Measurements from ENCODE around the gene VAV3. TPM values are rescaled to one million over a fixed set of nuclear protein-coding genes. Genes with fewer than 3 reads are reported as not detected.
A peak's percentile ranks its signal among the peaks of the same experiment; 100 is the strongest.

The VAV3 gene
- total RNA-seq, 2 donors from 2014 or later: 6.9 to 7.7 TPM

DNA sequence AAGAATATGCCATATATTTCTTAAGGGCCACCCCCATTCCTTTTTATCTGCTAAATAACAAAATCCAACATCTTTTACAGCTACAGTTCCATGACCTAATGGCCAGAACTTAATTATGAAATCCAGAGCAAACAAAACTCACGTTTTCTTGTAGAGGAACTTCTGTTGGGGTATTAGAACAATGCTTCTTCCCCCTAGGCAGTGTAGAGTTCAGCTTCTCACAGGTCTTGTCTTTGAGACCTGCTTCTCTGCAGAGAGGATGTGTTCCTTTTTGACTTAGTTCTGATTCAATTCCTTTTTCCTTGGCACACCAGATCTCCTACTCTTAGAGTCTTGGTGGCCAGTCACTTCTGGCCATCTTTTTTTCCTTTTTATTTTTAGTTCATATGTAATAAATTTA is 22.2 kb downstream of the VAV3 start:
- TF ChIP-seq, protein P1, sequence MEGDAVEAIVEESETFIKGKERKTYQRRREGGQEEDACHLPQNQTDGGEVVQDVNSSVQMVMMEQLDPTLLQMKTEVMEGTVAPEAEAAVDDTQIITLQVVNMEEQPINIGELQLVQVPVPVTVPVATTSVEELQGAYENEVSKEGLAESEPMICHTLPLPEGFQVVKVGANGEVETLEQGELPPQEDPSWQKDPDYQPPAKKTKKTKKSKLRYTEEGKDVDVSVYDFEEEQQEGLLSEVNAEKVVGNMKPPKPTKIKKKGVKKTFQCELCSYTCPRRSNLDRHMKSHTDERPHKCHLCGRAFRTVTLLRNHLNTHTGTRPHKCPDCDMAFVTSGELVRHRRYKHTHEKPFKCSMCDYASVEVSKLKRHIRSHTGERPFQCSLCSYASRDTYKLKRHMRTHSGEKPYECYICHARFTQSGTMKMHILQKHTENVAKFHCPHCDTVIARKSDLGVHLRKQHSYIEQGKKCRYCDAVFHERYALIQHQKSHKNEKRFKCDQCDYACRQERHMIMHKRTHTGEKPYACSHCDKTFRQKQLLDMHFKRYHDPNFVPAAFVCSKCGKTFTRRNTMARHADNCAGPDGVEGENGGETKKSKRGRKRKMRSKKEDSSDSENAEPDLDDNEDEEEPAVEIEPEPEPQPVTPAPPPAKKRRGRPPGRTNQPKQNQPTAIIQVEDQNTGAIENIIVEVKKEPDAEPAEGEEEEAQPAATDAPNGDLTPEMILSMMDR (IDR thresholded peaks at IDR 0.05): no peak
- Histone ChIP-seq H3K27ac (no peak overlapping the region), H3K36me3 (no peaks in the 10 kb centered on the region), H3K9me3 (no peaks in the 10 kb centered on the region), H3K27me3 (replicated peaks; ENCODE audit: insufficient read depth) (no peaks in the 10 kb centered on the region), H3K4me3 (no peak overlapping the region), H3K4me1 (ENCODE audit: control insufficient read depth in 1 of 2, low read depth in 2 of 2) (peaks cover 0 to 8% of the 10 kb centered on the region in 2 donors)
- no peak for ATAC-seq (ENCODE audit: insufficient number of reproducible peaks, low FRiP score, low read depth)
- DNase-seq (ENCODE audit: low spot score): no peak

DNA sequence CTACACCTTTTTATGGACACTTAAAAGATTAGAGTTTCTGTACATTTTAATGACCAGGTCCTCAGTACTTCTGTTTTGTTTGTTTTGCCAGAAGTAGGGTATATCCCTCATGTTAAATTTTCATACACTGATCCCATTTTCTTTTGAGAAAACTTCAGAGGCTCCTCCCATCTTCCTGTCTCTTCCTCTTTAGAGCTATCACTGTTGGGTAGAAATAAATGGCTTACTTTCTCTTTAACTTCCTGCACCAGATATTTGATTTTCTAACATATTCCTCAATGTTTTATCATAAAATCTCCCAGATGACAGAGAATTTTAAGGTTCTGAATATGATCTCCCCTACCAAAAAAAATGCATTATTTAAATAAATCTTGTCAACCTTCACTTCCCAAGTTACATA is 23.4 kb downstream of the VAV3 start:
- Histone ChIP-seq H3K27ac (no peak overlapping the region), H3K9me3 (no peaks in the 10 kb centered on the region), H3K4me1 (ENCODE audit: control insufficient read depth in 1 of 2, low read depth in 2 of 2) (peaks cover 0 to 8% of the 10 kb centered on the region in 2 donors), H3K27me3 (replicated peaks; ENCODE audit: insufficient read depth) (no peaks in the 10 kb centered on the region), H3K36me3 (no peaks in the 10 kb centered on the region), H3K4me3 (no peak overlapping the region)
- DNase-seq (ENCODE audit: low spot score) (no peak), ATAC-seq (ENCODE audit: insufficient number of reproducible peaks, low FRiP score, low read depth) (no peak)
- TF ChIP-seq, protein P1 (IDR thresholded peaks at IDR 0.05): no peak

DNA sequence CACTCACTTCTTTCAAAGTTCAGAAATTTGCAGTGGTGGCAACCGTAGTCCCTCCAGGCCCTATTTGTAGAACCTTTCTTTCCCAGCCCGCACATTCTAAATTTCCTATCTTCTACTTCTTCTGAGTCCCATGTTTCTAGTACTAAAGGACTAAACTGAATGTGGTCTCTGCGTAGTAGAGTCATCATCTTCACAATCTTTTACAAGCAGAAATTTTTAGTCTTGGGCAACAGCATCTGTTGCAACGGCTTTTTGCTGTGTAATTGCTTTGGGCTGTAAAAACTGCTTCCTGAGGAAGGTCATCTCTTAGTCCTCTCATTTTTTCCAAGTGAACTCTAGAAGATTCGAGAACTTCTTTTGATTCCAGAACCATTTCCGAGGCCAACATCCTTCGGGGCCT is 23.9 kb downstream of the VAV3 start:
- no peak for ATAC-seq (ENCODE audit: insufficient number of reproducible peaks, low FRiP score, low read depth)
- TF ChIP-seq, protein P1 (IDR thresholded peaks at IDR 0.05): no peak
- H3K27me3 ChIP-seq (replicated peaks; ENCODE audit: insufficient read depth): no peaks in the 10 kb centered on the region
- H3K27ac ChIP-seq: peak overlapping the region in 1 of 2 donors; percentile 8
- DNase-seq (ENCODE audit: low spot score): no peak
- H3K36me3 ChIP-seq: no peaks in the 10 kb centered on the region
- H3K9me3 ChIP-seq: no peaks in the 10 kb centered on the region
- H3K4me3 ChIP-seq: no peak overlapping the region
- H3K4me1 ChIP-seq (ENCODE audit: control insufficient read depth in 1 of 2, low read depth in 2 of 2): peaks cover 0 to 8% of the 10 kb centered on the region in 2 donors

DNA sequence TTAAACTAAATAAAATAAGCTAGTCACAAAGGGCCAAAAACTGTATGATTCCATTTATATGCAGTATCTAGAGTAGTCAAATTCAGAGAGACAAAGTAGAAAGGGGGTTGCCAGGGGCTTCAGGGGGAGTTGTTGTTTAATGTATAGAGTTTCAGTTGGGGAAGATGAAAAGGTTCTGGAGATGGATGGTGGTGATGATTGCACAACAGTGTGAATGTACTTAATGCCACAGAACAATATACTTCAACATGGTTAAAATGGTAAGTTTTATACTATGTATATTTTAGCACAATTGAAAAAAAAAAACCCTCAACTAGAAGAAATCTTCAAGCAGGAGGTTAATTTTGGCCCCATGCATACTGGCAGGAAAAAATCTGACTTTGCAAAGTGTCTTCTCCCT is 24.3 kb downstream of the VAV3 start:
- peaks cover 0 to 8% of the 10 kb centered on the region in 2 donors for H3K4me1 ChIP-seq (ENCODE audit: control insufficient read depth in 1 of 2, low read depth in 2 of 2)
- ATAC-seq (ENCODE audit: insufficient number of reproducible peaks, low FRiP score, low read depth) (no peak), DNase-seq (ENCODE audit: low spot score) (no peak)
- peak overlapping the region in 1 of 2 donors; percentile 8 for H3K27ac ChIP-seq
- TF ChIP-seq, protein P1 (IDR thresholded peaks at IDR 0.05): no peak
- no peaks in the 10 kb centered on the region for H3K27me3 ChIP-seq (replicated peaks; ENCODE audit: insufficient read depth)
- no peaks in the 10 kb centered on the region for H3K36me3 ChIP-seq
- H3K9me3 ChIP-seq: no peaks in the 10 kb centered on the region
- H3K4me3 ChIP-seq: no peak overlapping the region

DNA sequence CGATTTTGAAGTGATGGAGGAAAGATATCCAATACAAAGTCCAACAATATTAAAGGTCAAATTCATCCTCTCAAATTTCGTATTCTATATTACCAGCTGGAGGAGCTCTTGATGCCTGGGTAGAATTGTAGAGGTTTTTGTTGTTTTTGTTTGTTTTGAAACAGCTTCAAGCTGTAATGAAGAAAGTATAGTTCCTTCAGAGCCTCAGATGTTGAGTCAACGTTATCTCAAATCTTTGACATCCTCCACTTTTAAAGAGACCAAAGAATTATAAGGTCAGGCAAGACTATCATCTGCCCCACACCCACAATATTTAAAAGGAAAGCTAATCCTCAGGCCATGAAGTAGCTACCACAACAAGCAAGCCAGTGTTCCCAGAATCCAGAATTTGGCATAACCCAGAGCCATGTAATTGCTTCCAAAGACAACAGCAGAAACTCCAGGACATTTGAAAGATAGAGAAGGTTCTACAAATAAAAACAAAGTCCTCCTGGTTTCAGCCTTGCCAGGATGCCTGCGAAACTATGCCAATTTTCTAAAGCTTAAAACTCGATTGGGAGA is 24.9 kb downstream of the VAV3 start:
- Histone ChIP-seq H3K36me3 (no peaks in the 10 kb centered on the region), H3K27me3 (replicated peaks; ENCODE audit: insufficient read depth) (no peaks in the 10 kb centered on the region), H3K27ac (peak overlapping the region in 1 of 2 donors; percentile 8), H3K9me3 (no peaks in the 10 kb centered on the region), H3K4me3 (no peak overlapping the region), H3K4me1 (ENCODE audit: control insufficient read depth in 1 of 2, low read depth in 2 of 2) (peaks cover 0 to 8% of the 10 kb centered on the region in 2 donors)
- TF ChIP-seq, protein P1 (IDR thresholded peaks at IDR 0.05): no peak
- ATAC-seq (ENCODE audit: insufficient number of reproducible peaks, low FRiP score, low read depth) (no peak), DNase-seq (ENCODE audit: low spot score) (no peak)
